Measurements from ENCODE around the gene SEMA3C. TPM values are rescaled to one million over a fixed set of nuclear protein-coding genes. Genes with fewer than 3 reads are reported as not detected.

Gene SEMA3C
- polyA plus RNA-seq, 1 donor from 2014 or later, result 386 TPM

DNA sequence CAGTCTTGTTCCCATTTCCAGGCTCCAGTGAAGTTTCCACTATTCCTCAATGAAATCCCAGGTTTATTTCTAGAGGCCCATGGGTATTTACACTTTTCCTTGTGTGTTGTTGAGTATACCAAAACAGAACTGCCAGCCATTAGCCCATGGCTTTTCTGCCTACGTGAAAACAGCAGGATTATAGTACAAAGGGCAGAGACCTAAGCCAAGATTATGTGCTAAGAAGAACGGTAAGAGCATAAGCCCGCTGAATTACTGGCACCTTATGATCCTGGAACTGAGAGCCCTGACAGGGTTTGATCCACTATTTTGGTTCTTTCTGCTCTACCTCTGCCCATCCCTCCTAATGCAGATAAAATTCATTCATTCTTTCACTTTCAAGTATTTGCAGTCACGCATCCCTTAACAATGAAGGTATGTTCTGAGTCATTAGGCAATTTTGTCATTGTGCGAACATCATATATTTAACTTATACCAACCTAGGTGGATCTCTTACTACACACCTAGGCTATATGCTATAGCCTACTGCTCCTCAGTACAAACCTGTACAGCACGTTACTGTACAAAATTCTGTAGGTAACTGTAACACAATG lies 16.0 kb downstream of the SEMA3C start:
- Histone ChIP-seq H3K9me2 (ENCODE audit: insufficient read depth, low read length) (no peaks in the 10 kb centered on the region), H3K79me2 (replicated peaks; ENCODE audit: insufficient read depth, low read length) (peaks cover 28% of the 10 kb centered on the region), H3K9me3 (ENCODE audit: low read length) (no peaks in the 10 kb centered on the region), H3K36me3 (ENCODE audit: insufficient read depth, low read length) (peaks cover 5% of the 10 kb centered on the region), H3K27me3 (ENCODE audit: insufficient read depth, low read depth, low read length) (no peaks in the 10 kb centered on the region), H3F3A (ENCODE audit: insufficient read depth, low read length, poor library complexity, severe bottlenecking) (no peaks in the 10 kb centered on the region), H2AFZ (ENCODE audit: low read depth, low read length) (no peak overlapping the region), H4K20me1 (ENCODE audit: insufficient read depth) (no peaks in the 10 kb centered on the region), H3K4me3 (ENCODE audit: low read length) (no peak overlapping the region), H3K27ac (ENCODE audit: low read length) (no peak overlapping the region), H3K4me2 (ENCODE audit: low read length) (no peak overlapping the region), H3K9ac (ENCODE audit: low read length) (no peak overlapping the region)
- TF ChIP-seq TAF1 (IDR thresholded peaks at IDR 0.05; ENCODE audit: low read depth) (no peak), POLR2AphosphoS5 (IDR thresholded peaks at IDR 0.05) (no peak), MXI1 (conservative IDR thresholded peaks at IDR 0.05; ENCODE audit: poor library complexity, severe bottlenecking) (no peak), EP300 (conservative IDR thresholded peaks at IDR 0.05; ENCODE audit: poor library complexity, severe bottlenecking) (no peak), RAD21 (conservative IDR thresholded peaks at IDR 0.05) (no peak), EZH2 (IDR thresholded peaks at IDR 0.05; ENCODE audit: borderline replicate concordance, insufficient read depth, low read length, poor library complexity, severe bottlenecking) (no peak), SMC3 (conservative IDR thresholded peaks at IDR 0.05; ENCODE audit: poor library complexity) (no peak)
- TF ChIP-seq, protein P1, sequence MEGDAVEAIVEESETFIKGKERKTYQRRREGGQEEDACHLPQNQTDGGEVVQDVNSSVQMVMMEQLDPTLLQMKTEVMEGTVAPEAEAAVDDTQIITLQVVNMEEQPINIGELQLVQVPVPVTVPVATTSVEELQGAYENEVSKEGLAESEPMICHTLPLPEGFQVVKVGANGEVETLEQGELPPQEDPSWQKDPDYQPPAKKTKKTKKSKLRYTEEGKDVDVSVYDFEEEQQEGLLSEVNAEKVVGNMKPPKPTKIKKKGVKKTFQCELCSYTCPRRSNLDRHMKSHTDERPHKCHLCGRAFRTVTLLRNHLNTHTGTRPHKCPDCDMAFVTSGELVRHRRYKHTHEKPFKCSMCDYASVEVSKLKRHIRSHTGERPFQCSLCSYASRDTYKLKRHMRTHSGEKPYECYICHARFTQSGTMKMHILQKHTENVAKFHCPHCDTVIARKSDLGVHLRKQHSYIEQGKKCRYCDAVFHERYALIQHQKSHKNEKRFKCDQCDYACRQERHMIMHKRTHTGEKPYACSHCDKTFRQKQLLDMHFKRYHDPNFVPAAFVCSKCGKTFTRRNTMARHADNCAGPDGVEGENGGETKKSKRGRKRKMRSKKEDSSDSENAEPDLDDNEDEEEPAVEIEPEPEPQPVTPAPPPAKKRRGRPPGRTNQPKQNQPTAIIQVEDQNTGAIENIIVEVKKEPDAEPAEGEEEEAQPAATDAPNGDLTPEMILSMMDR (IDR thresholded peaks at IDR 0.05; ENCODE audit: poor library complexity, severe bottlenecking), result no peak
- TF ChIP-seq, protein P2, sequence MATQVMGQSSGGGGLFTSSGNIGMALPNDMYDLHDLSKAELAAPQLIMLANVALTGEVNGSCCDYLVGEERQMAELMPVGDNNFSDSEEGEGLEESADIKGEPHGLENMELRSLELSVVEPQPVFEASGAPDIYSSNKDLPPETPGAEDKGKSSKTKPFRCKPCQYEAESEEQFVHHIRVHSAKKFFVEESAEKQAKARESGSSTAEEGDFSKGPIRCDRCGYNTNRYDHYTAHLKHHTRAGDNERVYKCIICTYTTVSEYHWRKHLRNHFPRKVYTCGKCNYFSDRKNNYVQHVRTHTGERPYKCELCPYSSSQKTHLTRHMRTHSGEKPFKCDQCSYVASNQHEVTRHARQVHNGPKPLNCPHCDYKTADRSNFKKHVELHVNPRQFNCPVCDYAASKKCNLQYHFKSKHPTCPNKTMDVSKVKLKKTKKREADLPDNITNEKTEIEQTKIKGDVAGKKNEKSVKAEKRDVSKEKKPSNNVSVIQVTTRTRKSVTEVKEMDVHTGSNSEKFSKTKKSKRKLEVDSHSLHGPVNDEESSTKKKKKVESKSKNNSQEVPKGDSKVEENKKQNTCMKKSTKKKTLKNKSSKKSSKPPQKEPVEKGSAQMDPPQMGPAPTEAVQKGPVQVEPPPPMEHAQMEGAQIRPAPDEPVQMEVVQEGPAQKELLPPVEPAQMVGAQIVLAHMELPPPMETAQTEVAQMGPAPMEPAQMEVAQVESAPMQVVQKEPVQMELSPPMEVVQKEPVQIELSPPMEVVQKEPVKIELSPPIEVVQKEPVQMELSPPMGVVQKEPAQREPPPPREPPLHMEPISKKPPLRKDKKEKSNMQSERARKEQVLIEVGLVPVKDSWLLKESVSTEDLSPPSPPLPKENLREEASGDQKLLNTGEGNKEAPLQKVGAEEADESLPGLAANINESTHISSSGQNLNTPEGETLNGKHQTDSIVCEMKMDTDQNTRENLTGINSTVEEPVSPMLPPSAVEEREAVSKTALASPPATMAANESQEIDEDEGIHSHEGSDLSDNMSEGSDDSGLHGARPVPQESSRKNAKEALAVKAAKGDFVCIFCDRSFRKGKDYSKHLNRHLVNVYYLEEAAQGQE (IDR thresholded peaks at IDR 0.05; ENCODE audit: borderline replicate concordance), result no peak

DNA sequence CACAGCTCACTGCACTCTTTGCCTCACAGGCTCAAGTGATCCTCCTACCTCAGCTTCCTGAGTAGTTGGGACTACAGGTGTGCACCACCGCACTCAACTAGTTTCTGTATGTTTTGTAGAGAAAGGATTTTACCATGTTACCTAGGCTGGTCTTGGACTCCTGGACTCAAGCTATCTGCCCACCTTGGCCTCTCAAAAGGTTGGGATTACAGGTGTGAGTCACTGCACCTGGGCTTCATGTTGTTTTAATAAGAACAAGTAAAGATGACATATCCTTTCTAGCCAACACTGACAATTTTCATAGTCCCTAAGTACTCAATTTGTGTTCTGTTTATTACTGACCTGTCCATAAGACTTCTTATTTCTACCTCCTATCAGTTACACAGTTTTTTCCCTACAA lies 16.8 kb downstream of the SEMA3C start:
- no peak overlapping the region for H3K27ac ChIP-seq (ENCODE audit: low read length)
- H3K36me3 ChIP-seq (ENCODE audit: insufficient read depth, low read length), result peaks cover 5% of the 10 kb centered on the region
- no peak overlapping the region for H3K9ac ChIP-seq (ENCODE audit: low read length)
- H3K9me3 ChIP-seq (ENCODE audit: low read length), result no peaks in the 10 kb centered on the region
- TF ChIP-seq EP300 (conservative IDR thresholded peaks at IDR 0.05; ENCODE audit: poor library complexity, severe bottlenecking), result no peak
- TF ChIP-seq MXI1 (conservative IDR thresholded peaks at IDR 0.05; ENCODE audit: poor library complexity, severe bottlenecking), result no peak
- TF ChIP-seq TAF1 (IDR thresholded peaks at IDR 0.05; ENCODE audit: low read depth), result no peak
- no peak for TF ChIP-seq RAD21 (conservative IDR thresholded peaks at IDR 0.05)
- TF ChIP-seq, protein P1 (IDR thresholded peaks at IDR 0.05; ENCODE audit: poor library complexity, severe bottlenecking), result no peak
- TF ChIP-seq EZH2 (IDR thresholded peaks at IDR 0.05; ENCODE audit: borderline replicate concordance, insufficient read depth, low read length, poor library complexity, severe bottlenecking), result no peak
- TF ChIP-seq POLR2AphosphoS5 (IDR thresholded peaks at IDR 0.05), result no peak
- TF ChIP-seq, protein P2 (IDR thresholded peaks at IDR 0.05; ENCODE audit: borderline replicate concordance), result no peak
- no peak for TF ChIP-seq SMC3 (conservative IDR thresholded peaks at IDR 0.05; ENCODE audit: poor library complexity)
- no peak overlapping the region for H2AFZ ChIP-seq (ENCODE audit: low read depth, low read length)
- H3K27me3 ChIP-seq (ENCODE audit: insufficient read depth, low read depth, low read length), result no peaks in the 10 kb centered on the region
- H4K20me1 ChIP-seq (ENCODE audit: insufficient read depth), result no peaks in the 10 kb centered on the region
- H3K4me2 ChIP-seq (ENCODE audit: low read length), result no peak overlapping the region
- H3K9me2 ChIP-seq (ENCODE audit: insufficient read depth, low read length), result no peaks in the 10 kb centered on the region
- no peak overlapping the region for H3K4me3 ChIP-seq (ENCODE audit: low read length)
- no peaks in the 10 kb centered on the region for H3F3A ChIP-seq (ENCODE audit: insufficient read depth, low read length, poor library complexity, severe bottlenecking)
- H3K79me2 ChIP-seq (replicated peaks; ENCODE audit: insufficient read depth, low read length), result peaks cover 25% of the 10 kb centered on the region

Data from neural cell (in vitro differentiated cells).